GM12892 (cell line): ENCODE measurements around the gene TOMM5.

ENCODE experiments used
- POLR2A ChIP-seq: IDR thresholded peaks from 2 replicates; pipeline ENCODE4 v1.6.1; 2011; ENCODE audit warnings: low read depth, low read length, control low read depth
- POLR2AphosphoS5 ChIP-seq: IDR thresholded peaks from 2 replicates; pipeline ENCODE4 v1.6.1; 2011; ENCODE audit warnings: low read depth, low read length, control low read depth
- TAF1 ChIP-seq: IDR thresholded peaks from 2 replicates; pipeline ENCODE4 v1.6.1; 2011; ENCODE audit warnings: low read depth, mild to moderate bottlenecking, control low read depth, low read length, borderline replicate concordance

GRCh38 chr9:37617161-37617560, 24.8 kb upstream of the TOMM5 start:
- TF ChIP-seq POLR2A (no peak), TAF1 (no peak), POLR2AphosphoS5 (no peak)
